Sigmoid colon (tissue), 3 donors: ENCODE measurements around the gene SLC6A3.

Source experiments
- CTCF ChIP-seq, 4 experiments: fragments of 450-650 bp in 3 of 4; fragments of 200-600 bp in 1 of 4; IDR thresholded peaks; one replicate each; pipeline ENCODE4 v1.5.1; 2016 to 2019; ENCODE audit warnings: antibody characterized with exemption in 4 of 4, mild to moderate bottlenecking in 3 of 4, moderate library complexity in 2 of 4
- POLR2A ChIP-seq, 2 donors: fragments of 450-650 bp; IDR thresholded peaks; one replicate each; pipeline ENCODE4 v1.6.1; 2016; ENCODE audit warnings: antibody characterized with exemption in 2 of 2, mild to moderate bottlenecking in 2 of 2, moderate library complexity in 2 of 2

GRCh38 chr5:1490376-1490775, 45.1 kb upstream of the SLC6A3 start:
- no peak for TF ChIP-seq CTCF (IDR thresholded peaks at IDR 0.05)
- TF ChIP-seq POLR2A (IDR thresholded peaks at IDR 0.05) = no peak
